HG03378 (cell line): Measurements from ENCODE around the gene FTSJ1.
"Not testable (repeated sequence)": the region's sequence is repeated elsewhere in the genome, so short reads cannot be mapped to it uniquely, and the experiment has no call there.

Experiments
- ATAC-seq: cut with Tn5 transposase; IDR thresholded peaks from one replicate; pipeline ENCODE4 v1.9.1; 2021; ENCODE audit warnings: mild to moderate bottlenecking, moderate library complexity; ENCODE audit not compliant: unreplicated experiment

FTSJ1 gene

GRCh38 chrX:48520976-48521352 is 45.0 kb downstream of the FTSJ1 start:
- no peak for ATAC-seq

GRCh38 chrX:48521353-48522243 is 45.6 kb downstream of the FTSJ1 start, which contains the start of gene EBP:
Gene EBP (plus strand): TSS chrX:48521808. CDS start chrX:48523772, 1,964 bp downstream.
- ATAC-seq = peak; percentile 92

GRCh38 chrX:48522291-48522690 is 46.3 kb downstream of the FTSJ1 start:
- ATAC-seq = no peak

- ATAC-seq = no peak
Measured at GRCh38 chrX:48523682-48524081, 47.7 kb downstream of the FTSJ1 start.

- ATAC-seq = not testable (repeated sequence)
Measured at GRCh38 chrX:48525853-48526252, 49.9 kb downstream of the FTSJ1 start.

- no peak for ATAC-seq
Measured at GRCh38 chrX:48530736-48531135, 54.7 kb downstream of the FTSJ1 start.

GRCh38 chrX:48531358-48531959 is 55.5 kb downstream of the FTSJ1 start:
- no peak for ATAC-seq

- ATAC-seq = no peak
Measured at GRCh38 chrX:48532161-48532560, 56.2 kb downstream of the FTSJ1 start.

GRCh38 chrX:48533165-48533564 is 57.2 kb downstream of the FTSJ1 start:
- ATAC-seq = no peak
